Measurements from ENCODE around the gene ATG7. TPM values are rescaled to one million over a fixed set of nuclear protein-coding genes. Genes with fewer than 3 reads are reported as not detected.

ATG7 gene
- total and polyA plus RNA-seq, 3 experiments from 2014 or later, result 13.8 to 28.2 (median 28.0) TPM

DNA sequence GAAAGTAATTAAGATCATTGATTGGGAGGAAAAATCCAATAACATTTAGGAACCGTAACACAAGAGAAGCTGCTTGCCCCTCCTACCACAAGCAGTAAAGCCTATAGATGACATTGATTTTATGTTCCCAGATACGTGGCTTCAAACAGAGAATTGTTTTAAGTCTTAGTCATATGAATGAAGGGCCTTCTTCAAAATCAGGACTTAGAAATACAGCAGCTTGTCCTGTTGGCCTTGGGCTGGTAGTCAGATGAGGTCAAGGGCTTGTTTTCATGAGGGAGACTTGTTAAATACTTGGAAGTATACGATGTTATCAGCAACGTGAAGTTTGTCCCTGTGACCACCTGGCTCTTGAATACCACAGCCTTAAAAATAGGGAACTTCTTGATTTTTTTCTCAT, 257.1 kb downstream of the ATG7 start:
- Mint-ChIP-seq H3K36me3 (peaks cover 3 to 10% (median 5%) of the 10 kb centered on the region in 3 donors), H3K9me3 (peaks cover 0 to 2% (median 0%) of the 10 kb centered on the region in 5 donors), H3K4me3 (no peak overlapping the region), H3K27ac (no peak overlapping the region), H3K4me1 (peaks cover 0 to 9% (median 0%) of the 10 kb centered on the region in 3 donors), H3K27me3 (no peaks in the 10 kb centered on the region)
- CTCF ChIA-PET, result interaction anchor here (0.7 kb wide), 1 partner anchor 92 kb away, joined by 4 read pairs; no protein-coding TSS in a partner anchor
- H3K4me1 ChIP-seq (ENCODE audit: insufficient read depth, low read length), result no peaks in the 10 kb centered on the region
- H3K9me3 ChIP-seq (ENCODE audit: low read length), result no peaks in the 10 kb centered on the region
- H3K4me3 ChIP-seq (ENCODE audit: low read length), result no peak overlapping the region
- H3K27me3 ChIP-seq (ENCODE audit: insufficient read depth, low read length, poor library complexity, severe bottlenecking), result no peaks in the 10 kb centered on the region
- POLR2A ChIA-PET, result no interaction called here
- H3K27ac ChIP-seq (ENCODE audit: low read depth, low read length), result no peak overlapping the region
- H3K36me3 ChIP-seq (ENCODE audit: insufficient read depth, low read length), result no peaks in the 10 kb centered on the region
- DNase-seq, result no peak

DNA sequence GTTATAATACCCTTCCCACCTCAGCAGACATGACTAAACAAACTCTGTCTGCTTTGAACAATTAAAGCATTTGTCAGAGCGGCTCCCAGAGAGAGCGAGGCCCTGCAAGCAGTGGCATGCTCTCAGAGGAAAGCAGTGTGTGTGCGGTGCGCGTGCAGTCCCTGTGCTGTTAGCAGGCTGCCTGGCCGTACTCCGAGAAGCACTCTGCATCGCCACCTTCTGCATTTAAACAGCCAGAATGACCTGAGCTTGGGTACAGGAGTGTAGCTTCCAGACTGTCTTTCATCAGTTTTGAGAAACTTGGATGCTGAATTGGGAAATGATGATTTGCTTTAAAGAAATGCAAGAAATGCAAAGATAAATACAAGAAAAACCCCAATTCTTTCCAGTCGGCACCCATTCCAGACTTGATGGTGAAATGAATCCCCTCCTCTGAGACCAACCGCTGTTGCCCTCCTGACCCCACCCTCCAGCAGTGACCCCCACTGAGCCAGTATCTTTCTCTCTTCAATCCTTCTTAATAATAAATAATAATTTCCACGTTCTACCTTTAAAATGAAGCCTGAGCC, 258.0 kb downstream of the ATG7 start:
- peaks cover 0 to 2% (median 0%) of the 10 kb centered on the region in 5 donors for H3K9me3 Mint-ChIP-seq
- Histone ChIP-seq H3K4me3 (ENCODE audit: low read length) (no peak overlapping the region), H3K4me1 (ENCODE audit: insufficient read depth, low read length) (no peaks in the 10 kb centered on the region), H3K27ac (ENCODE audit: low read depth, low read length) (no peak overlapping the region), H3K9me3 (ENCODE audit: low read length) (no peaks in the 10 kb centered on the region), H3K36me3 (ENCODE audit: insufficient read depth, low read length) (no peaks in the 10 kb centered on the region), H3K27me3 (ENCODE audit: insufficient read depth, low read length, poor library complexity, severe bottlenecking) (no peaks in the 10 kb centered on the region)
- peaks cover 3 to 10% (median 5%) of the 10 kb centered on the region in 3 donors for H3K36me3 Mint-ChIP-seq
- no peak overlapping the region for H3K27ac Mint-ChIP-seq
- no peak for DNase-seq
- H3K4me1 Mint-ChIP-seq, result peaks cover 0 to 9% (median 0%) of the 10 kb centered on the region in 3 donors
- CTCF ChIA-PET, result no interaction called here
- no peaks in the 10 kb centered on the region for H3K27me3 Mint-ChIP-seq
- H3K4me3 Mint-ChIP-seq, result no peak overlapping the region
- POLR2A ChIA-PET, result no interaction called here

DNA sequence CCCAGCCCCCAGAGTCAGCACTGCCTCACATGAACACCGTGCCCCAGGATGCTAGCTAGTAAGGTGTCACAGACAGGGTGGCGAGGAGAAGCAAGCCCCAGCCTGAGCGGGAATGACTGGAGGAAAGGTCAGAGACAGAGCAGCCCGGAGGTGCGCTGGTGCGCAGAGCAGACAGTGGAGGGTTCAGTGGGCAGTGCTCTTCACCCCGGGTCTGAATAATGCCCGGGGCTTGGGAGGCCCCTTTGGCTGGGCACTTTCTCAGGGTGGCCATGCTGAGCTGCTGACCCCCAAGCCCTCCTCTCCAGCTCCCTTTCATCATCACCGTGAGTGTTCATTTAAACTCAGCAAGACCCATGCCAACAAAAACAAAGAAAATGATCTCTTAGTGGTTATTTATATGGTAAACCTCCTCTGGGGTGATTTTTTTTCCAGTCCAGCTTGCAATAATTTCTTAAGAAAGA, 260.8 kb downstream of the ATG7 start:
- DNase-seq, result no peak
- Mint-ChIP-seq H3K9me3 (no peaks in the 10 kb centered on the region), H3K4me3 (no peak overlapping the region), H3K27me3 (no peaks in the 10 kb centered on the region), H3K4me1 (peaks cover 0 to 9% (median 0%) of the 10 kb centered on the region in 3 donors), H3K27ac (peak overlapping the region in 2 of 8 donors; percentile 32 to 57), H3K36me3 (peaks cover 0 to 5% (median 2%) of the 10 kb centered on the region in 3 donors)
- Histone ChIP-seq H3K27me3 (ENCODE audit: insufficient read depth, low read length, poor library complexity, severe bottlenecking) (no peaks in the 10 kb centered on the region), H3K27ac (ENCODE audit: low read depth, low read length) (no peak overlapping the region), H3K9me3 (ENCODE audit: low read length) (no peaks in the 10 kb centered on the region), H3K4me1 (ENCODE audit: insufficient read depth, low read length) (no peaks in the 10 kb centered on the region), H3K36me3 (ENCODE audit: insufficient read depth, low read length) (no peaks in the 10 kb centered on the region), H3K4me3 (ENCODE audit: low read length) (no peak overlapping the region)
- POLR2A ChIA-PET, result no interaction called here
- CTCF ChIA-PET, result no interaction called here

DNA sequence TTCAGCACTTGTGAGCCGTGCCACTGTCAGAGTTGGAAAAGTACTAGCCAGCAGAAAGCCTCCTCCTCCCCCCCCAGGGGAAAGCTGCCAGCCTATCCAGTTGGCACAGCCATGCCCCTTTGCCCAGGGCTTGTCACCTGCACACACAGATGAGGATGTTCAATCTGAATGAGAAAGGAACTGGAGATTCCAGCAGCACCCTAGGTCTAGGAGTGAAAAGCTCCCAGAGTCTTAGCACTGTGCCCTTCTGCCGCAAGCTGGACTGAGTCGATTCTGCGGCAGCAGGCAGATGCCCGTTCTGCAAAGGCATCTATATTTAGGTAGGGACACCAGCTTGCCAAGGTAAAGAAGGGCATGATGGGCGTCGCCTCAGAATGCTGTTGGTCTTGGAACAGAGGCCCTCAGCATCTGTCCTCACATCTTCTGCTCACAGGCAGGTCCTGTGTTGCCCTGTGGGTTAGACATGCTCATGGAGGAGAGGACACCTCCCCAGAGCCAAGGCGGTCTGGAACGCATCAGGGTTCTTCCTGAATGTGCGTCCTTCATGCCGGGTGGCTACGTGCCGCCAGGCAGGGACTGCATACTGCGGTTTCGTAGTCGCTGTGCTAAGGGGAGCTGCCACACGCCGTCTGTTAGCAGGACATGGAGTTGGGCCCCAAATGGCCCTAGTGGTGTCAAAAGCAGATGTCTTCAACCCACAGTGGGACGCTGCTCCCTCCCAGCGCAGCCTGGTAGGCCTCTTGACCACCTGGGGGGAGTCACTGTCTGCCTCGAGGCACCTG, 262.0 kb downstream of the ATG7 start:
- H3K4me1 Mint-ChIP-seq, result peaks cover 0 to 9% (median 0%) of the 10 kb centered on the region in 3 donors
- no peaks in the 10 kb centered on the region for H3K9me3 Mint-ChIP-seq
- ChIA-PET CTCF (interaction anchor here (0.7 kb wide), 1 partner anchor 222 kb away, joined by 3 read pairs; no protein-coding TSS in a partner anchor), POLR2A (no interaction called here)
- H3K4me3 ChIP-seq (ENCODE audit: low read length), result no peak overlapping the region
- H3K36me3 Mint-ChIP-seq, result peaks cover 0 to 4% (median 0%) of the 10 kb centered on the region in 3 donors
- no peak overlapping the region for H3K27ac ChIP-seq (ENCODE audit: low read depth, low read length)
- H3K27me3 ChIP-seq (ENCODE audit: insufficient read depth, low read length, poor library complexity, severe bottlenecking), result no peaks in the 10 kb centered on the region
- no peak overlapping the region for H3K27ac Mint-ChIP-seq
- H3K9me3 ChIP-seq (ENCODE audit: low read length), result no peaks in the 10 kb centered on the region
- DNase-seq, result no peak
- H3K36me3 ChIP-seq (ENCODE audit: insufficient read depth, low read length), result no peaks in the 10 kb centered on the region
- no peaks in the 10 kb centered on the region for H3K27me3 Mint-ChIP-seq
- H3K4me3 Mint-ChIP-seq, result no peak overlapping the region
- no peaks in the 10 kb centered on the region for H3K4me1 ChIP-seq (ENCODE audit: insufficient read depth, low read length)

DNA sequence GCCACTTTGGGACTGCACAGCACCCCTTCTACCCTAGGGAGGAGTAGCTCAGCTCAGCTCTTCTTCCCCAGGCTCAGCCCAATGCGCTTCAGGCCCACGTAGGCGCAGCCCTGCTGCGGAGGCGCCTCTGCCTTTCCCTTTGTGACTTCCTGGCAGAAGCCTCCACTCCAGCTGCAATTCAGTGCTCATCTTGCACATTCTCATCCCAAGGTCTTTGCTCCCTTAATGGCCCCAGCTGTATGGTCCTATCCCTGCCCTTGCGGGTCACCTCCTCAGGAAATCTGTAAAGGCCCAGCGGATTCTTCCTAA, 262.6 kb downstream of the ATG7 start:
- POLR2A ChIA-PET, result no interaction called here
- no peaks in the 10 kb centered on the region for H3K27me3 Mint-ChIP-seq

DNA sequence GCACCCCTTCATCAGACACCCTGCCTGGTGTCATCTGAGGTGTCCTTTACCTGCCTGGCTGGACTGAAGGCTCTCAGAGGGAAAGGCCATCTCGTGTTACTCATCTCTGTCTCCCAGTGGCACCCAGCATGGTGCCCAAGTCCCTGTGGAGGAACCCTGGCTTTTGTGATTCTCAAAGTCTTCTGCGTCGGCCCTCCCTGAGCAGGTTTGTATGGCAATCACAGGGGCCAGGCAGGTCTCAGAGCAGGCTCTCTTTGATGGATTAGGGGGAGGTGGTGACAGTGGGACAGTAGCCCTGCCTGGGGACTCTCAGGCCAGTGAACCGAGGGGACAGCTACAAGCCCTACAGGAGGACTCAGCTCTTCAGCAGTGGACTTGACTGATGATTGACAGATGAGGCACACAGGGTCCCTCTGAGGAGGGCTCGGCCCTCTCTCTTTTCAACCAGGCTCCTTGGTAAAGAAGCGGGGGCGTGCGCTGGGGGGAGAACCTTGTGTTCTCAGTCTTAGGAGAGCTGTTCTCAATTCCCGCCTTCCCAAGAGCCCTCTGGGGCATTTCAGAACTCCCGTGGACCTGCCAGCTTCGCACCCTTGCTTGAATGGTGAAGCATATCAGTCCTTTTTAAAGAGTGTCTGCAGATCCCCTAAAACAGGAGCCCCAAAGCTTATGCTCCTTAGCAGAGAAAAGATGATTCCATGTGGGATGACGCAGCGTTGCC, 263.2 kb downstream of the ATG7 start:
- Mint-ChIP-seq H3K4me1 (peaks cover 0 to 9% (median 0%) of the 10 kb centered on the region in 3 donors), H3K4me3 (no peak overlapping the region), H3K36me3 (peaks cover 0 to 4% (median 0%) of the 10 kb centered on the region in 3 donors), H3K27ac (no peak overlapping the region), H3K27me3 (no peaks in the 10 kb centered on the region), H3K9me3 (no peaks in the 10 kb centered on the region)
- H3K36me3 ChIP-seq (ENCODE audit: insufficient read depth, low read length), result no peaks in the 10 kb centered on the region
- H3K4me3 ChIP-seq (ENCODE audit: low read length), result no peak overlapping the region
- POLR2A ChIA-PET, result no interaction called here
- H3K4me1 ChIP-seq (ENCODE audit: insufficient read depth, low read length), result no peaks in the 10 kb centered on the region
- H3K27ac ChIP-seq (ENCODE audit: low read depth, low read length), result no peak overlapping the region
- no peak for DNase-seq
- no peaks in the 10 kb centered on the region for H3K9me3 ChIP-seq (ENCODE audit: low read length)
- no peaks in the 10 kb centered on the region for H3K27me3 ChIP-seq (ENCODE audit: insufficient read depth, low read length, poor library complexity, severe bottlenecking)
- CTCF ChIA-PET, result no interaction called here

More for the DNA sequence above, 262.6 kb downstream of the ATG7 start:
- H3K27me3 ChIP-seq (ENCODE audit: insufficient read depth, low read length, poor library complexity, severe bottlenecking), result no peaks in the 10 kb centered on the region
- Mint-ChIP-seq H3K36me3 (peaks cover 0 to 4% (median 0%) of the 10 kb centered on the region in 3 donors), H3K27ac (no peak overlapping the region), H3K4me3 (no peak overlapping the region), H3K4me1 (peaks cover 0 to 9% (median 0%) of the 10 kb centered on the region in 3 donors), H3K9me3 (no peaks in the 10 kb centered on the region)
- H3K4me3 ChIP-seq (ENCODE audit: low read length), result no peak overlapping the region
- no peaks in the 10 kb centered on the region for H3K9me3 ChIP-seq (ENCODE audit: low read length)
- no peak overlapping the region for H3K27ac ChIP-seq (ENCODE audit: low read depth, low read length)
- H3K4me1 ChIP-seq (ENCODE audit: insufficient read depth, low read length), result no peaks in the 10 kb centered on the region
- no peaks in the 10 kb centered on the region for H3K36me3 ChIP-seq (ENCODE audit: insufficient read depth, low read length)
- DNase-seq, result no peak
- CTCF ChIA-PET, result no interaction called here

DNA sequence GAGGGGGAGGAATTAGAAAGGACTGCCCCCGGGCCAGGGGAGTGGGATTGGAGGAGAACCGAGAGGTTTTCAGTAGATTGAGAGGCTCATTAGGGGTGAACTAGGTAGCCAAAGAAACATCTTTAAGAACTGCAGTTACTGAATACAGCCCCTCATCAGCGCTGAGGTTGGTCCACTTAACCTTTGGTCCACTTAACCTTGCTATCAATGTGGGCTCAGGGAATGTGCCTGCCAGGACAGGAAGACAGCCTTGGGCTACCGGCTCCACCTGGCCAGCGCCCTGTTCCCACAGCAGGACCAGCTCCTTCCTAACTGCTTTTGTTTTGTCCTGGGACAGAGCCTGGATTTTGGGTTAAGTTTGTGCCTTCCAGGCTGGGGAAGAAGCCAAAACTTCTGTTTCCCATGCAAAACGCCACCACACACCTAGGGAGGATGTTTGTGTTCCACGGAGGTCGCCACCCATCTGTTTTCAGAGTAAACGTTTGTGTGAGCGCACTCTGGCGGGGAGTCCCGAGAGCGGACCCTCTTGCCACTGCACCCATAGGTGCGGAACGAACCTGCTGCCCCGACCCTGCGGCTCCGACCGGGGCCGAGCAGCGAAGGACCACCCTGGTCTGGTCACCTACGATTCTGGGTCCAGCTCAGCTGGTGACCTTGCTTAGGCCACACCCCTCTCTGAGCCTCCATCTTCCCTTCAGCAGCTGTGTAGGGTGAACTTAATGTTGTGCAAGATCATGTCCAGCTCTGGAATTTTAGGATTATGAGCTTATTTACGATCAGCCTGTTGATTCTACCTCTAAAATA, 264.1 kb downstream of the ATG7 start:
- H3K36me3 ChIP-seq (ENCODE audit: insufficient read depth, low read length), result no peaks in the 10 kb centered on the region
- H3K4me1 ChIP-seq (ENCODE audit: insufficient read depth, low read length), result no peaks in the 10 kb centered on the region
- no peak for DNase-seq
- no peak overlapping the region for H3K4me3 ChIP-seq (ENCODE audit: low read length)
- no peak overlapping the region for H3K4me3 Mint-ChIP-seq
- ChIA-PET CTCF (no interaction called here), POLR2A (no interaction called here)
- H3K27me3 ChIP-seq (ENCODE audit: insufficient read depth, low read length, poor library complexity, severe bottlenecking), result no peaks in the 10 kb centered on the region
- no peak overlapping the region for H3K27ac Mint-ChIP-seq
- H3K9me3 ChIP-seq (ENCODE audit: low read length), result no peaks in the 10 kb centered on the region
- no peak overlapping the region for H3K27ac ChIP-seq (ENCODE audit: low read depth, low read length)
- no peaks in the 10 kb centered on the region for H3K27me3 Mint-ChIP-seq
- H3K36me3 Mint-ChIP-seq, result peaks cover 0 to 4% (median 0%) of the 10 kb centered on the region in 3 donors
- no peaks in the 10 kb centered on the region for H3K9me3 Mint-ChIP-seq
- H3K4me1 Mint-ChIP-seq, result peaks cover 0 to 9% (median 0%) of the 10 kb centered on the region in 3 donors
